GM20000 (cell line): Measurements from ENCODE around the gene PRKG1.
"Not testable (repeated sequence)": the region's sequence is repeated elsewhere in the genome, so short reads cannot be mapped to it uniquely, and the experiment has no call there.

Experiments
- DNase-seq: peaks from one replicate; pipeline ENCODE4 v3.0.0; 2012; ENCODE audit warnings: low spot score
- CTCF ChIP-seq: IDR thresholded peaks from 2 replicates; pipeline ENCODE4 v1.5.1; 2012; ENCODE audit warnings: mild to moderate bottlenecking, control low read depth; ENCODE audit errors: extremely low read depth, missing control alignments

The PRKG1 gene

DNA sequence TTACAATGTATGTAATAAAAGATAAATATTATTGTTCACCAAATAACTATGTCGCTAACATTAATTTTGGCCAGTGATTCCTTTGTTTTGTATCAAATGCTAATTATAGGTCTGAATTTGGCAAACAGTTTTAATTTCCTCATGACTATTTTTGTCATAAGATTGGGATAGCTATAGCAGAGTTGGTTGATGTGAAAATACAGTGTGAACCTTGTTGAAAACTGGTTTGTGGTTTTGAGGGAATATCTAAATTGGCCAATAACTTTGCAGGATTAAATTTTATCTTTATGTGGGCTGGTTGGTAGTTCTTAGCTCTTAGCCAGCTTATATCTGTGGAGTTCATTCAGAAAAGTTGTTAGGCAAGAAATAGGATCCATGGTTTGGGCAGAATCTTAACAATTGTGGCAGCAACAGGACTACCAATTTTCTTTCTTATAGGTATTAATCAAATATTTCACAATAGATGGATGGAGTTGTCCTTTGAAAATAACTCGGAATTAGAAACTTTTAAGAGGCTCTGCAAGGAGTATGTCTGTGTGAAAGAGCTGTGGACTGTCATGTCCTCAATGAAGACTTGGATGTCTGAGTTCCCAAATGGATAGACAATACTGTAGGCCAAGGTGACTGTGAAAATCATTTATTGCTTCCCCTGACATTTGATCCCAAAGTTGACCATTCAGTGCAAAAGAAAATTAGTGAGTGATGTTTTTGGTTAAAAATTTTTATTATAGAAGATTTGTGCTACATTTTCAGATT lies 73.5 kb downstream of the PRKG1 start:
- TF ChIP-seq CTCF, result no peak
- no peak for DNase-seq

- no peak for TF ChIP-seq CTCF
- DNase-seq, result no peak
Observed at GRCh38 chr10:51156926-51157325, 82.6 kb downstream of the PRKG1 start.

DNA sequence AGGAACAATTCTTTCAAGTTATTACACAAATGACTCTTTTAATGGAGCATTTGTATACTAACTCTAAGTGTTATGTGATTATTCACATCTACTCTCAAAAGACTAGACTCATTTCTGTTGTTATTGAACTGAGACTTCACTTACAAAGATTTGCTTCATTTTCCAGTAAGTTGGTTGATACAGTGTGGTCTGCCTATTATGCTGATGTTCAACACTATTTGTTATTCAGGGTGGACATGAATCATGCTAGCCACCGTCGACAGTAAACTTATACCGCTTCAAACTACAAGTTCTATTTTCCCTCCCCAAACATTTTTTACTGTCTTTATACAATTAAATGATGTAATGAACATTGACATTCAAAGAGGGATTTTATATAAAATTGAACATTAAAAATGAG lies 84.5 kb downstream of the PRKG1 start:
- TF ChIP-seq CTCF, result no peak
- DNase-seq, result no peak

- no peak for DNase-seq
- no peak for TF ChIP-seq CTCF
Observed at GRCh38 chr10:51159841-51160240, 85.6 kb downstream of the PRKG1 start.

DNA sequence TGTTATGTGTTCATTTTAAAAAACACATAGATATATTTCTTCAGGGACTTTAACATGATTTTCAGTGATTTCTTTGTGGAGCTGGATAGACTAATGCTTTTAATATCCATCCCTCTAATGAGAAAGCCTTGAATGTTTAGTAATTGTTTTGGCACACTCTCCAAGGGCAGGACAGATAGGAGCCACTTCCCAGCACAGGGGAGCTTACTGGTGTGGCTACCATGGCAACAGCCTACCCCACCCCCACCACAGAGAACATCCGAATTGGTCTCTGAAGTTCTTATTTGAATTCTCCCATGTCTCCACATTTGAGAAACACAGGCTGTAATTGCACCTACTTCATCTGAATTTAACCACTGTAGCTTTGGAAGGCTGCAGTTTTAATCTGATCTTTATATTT lies 87.7 kb downstream of the PRKG1 start:
- no peak for TF ChIP-seq CTCF
- no peak for DNase-seq

- not testable (repeated sequence) for DNase-seq
Observed at GRCh38 chr10:51163380-51164049, 89.2 kb downstream of the PRKG1 start.

DNA sequence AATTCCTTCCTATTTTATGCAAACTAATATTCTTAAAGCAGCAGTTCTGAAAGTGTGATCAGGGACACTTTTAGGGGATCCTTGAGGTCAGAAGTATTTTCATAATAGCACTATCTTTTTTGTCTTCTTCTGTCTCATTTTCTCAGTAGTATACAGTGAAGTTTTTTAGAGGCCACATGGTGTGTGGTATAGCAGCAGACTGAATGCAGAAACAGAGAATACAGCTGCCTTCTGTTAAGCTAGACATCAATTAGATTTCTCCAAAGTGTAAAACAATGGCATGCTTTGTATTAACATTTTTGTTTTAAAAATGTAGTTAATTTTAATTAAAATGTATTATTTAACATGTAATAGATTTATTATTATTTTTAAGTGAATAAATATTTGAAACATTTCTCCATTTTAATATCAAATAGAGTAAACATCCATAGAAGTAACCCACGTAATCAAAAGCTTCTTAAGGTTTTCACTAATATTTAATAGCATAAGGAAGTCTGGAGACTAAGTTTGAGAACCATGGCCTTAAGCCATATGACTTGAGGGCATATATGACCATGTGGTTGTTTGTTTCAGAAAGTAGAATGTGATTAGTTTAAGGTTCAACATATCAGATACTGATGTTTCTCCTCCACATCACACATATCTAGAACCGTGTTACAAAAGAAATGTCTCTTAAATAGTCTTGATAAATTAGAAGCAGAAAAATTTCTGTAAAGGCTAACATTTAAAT lies 94.0 kb downstream of the PRKG1 start:
- DNase-seq, result no peak
- TF ChIP-seq CTCF, result no peak
